ENCODE measurements around the gene IRX4. TPM values are rescaled to one million over a fixed set of nuclear protein-coding genes. Genes with fewer than 3 reads are reported as not detected.

The IRX4 gene
- total and polyA plus RNA-seq, 2 experiments from 2014 or later, result not detected

- 55 to 57% methylated on average over 17 of the region's 18 CpGs for WGBS, 2 experiments (ENCODE audit: low coverage in 1 of 2, low lambda C conversion rate in 2 of 2, missing lambda C conversion rate in 2 of 2)
- Histone ChIP-seq H3K79me2 (ENCODE audit: insufficient read depth) (no peaks in the 10 kb centered on the region), H3F3A (ENCODE audit: insufficient read depth) (no peaks in the 10 kb centered on the region), H3K4me2 (ENCODE audit: unreplicated experiment) (no peak overlapping the region), H4K20me1 (ENCODE audit: insufficient read depth) (no peaks in the 10 kb centered on the region), H3K36me3 (ENCODE audit: low read depth) (no peaks in the 10 kb centered on the region), H3K9ac (no peak overlapping the region), H3K27me3 (replicated peaks; ENCODE audit: insufficient read depth) (no peaks in the 10 kb centered on the region; the same call in 1 of the 2 replicates), H3K4me1 (ENCODE audit: insufficient read depth) (no peaks in the 10 kb centered on the region), H3K9me3 (ENCODE audit: low read depth) (no peaks in the 10 kb centered on the region), H3K9me2 (ENCODE audit: insufficient read depth) (no peaks in the 10 kb centered on the region), H2AFZ (no peak overlapping the region), H3K27ac (no peak overlapping the region), H3K4me3 (no peak overlapping the region)
- DNase-seq, result no peak
- in situ Hi-C loops (cut with MboI), result no loop called here
- TF ChIP-seq EZH2phosphoT487 (IDR thresholded peaks at IDR 0.05; ENCODE audit: insufficient read depth, low read depth), result no peak
- no peak for TF ChIP-seq EZH2 (IDR thresholded peaks at IDR 0.05; ENCODE audit: insufficient read depth, poor library complexity, severe bottlenecking)
These were observed 35.9 kb upstream of the IRX4 start for GRCh38 chr5:1918488-1919208.

GRCh38 chr5:1917830-1918487 lies 35.2 kb upstream of the IRX4 start:
- H3K4me3 ChIP-seq, result no peak overlapping the region
- H3K9me3 ChIP-seq (ENCODE audit: low read depth), result no peaks in the 10 kb centered on the region
- no peaks in the 10 kb centered on the region for H3K79me2 ChIP-seq (ENCODE audit: insufficient read depth)
- H3F3A ChIP-seq (ENCODE audit: insufficient read depth), result no peaks in the 10 kb centered on the region
- no peaks in the 10 kb centered on the region for H3K4me1 ChIP-seq (ENCODE audit: insufficient read depth)
- no peaks in the 10 kb centered on the region for H3K36me3 ChIP-seq (ENCODE audit: low read depth)
- H3K9ac ChIP-seq, result no peak overlapping the region
- no peaks in the 10 kb centered on the region for H4K20me1 ChIP-seq (ENCODE audit: insufficient read depth)
- in situ Hi-C loops (cut with MboI), result no loop called here
- no peaks in the 10 kb centered on the region for H3K9me2 ChIP-seq (ENCODE audit: insufficient read depth)
- TF ChIP-seq EZH2 (IDR thresholded peaks at IDR 0.05; ENCODE audit: insufficient read depth, poor library complexity, severe bottlenecking), result no peak
- TF ChIP-seq EZH2phosphoT487 (IDR thresholded peaks at IDR 0.05; ENCODE audit: insufficient read depth, low read depth), result no peak
- DNase-seq, result no peak
- H2AFZ ChIP-seq, result no peak overlapping the region
- 37 to 42% methylated on average over 13 of the region's 13 CpGs for WGBS, 2 experiments (ENCODE audit: low coverage in 1 of 2, low lambda C conversion rate in 2 of 2, missing lambda C conversion rate in 2 of 2)
- H3K4me2 ChIP-seq (ENCODE audit: unreplicated experiment), result no peak overlapping the region
- H3K27me3 ChIP-seq (replicated peaks; ENCODE audit: insufficient read depth), result no peaks in the 10 kb centered on the region
- H3K27ac ChIP-seq, result no peak overlapping the region

GRCh38 chr5:1916041-1917001 lies 33.6 kb upstream of the IRX4 start:
- no peaks in the 10 kb centered on the region for H3K9me3 ChIP-seq (ENCODE audit: low read depth)
- H3K4me3 ChIP-seq, result no peak overlapping the region
- no peaks in the 10 kb centered on the region for H3K27me3 ChIP-seq (replicated peaks; ENCODE audit: insufficient read depth)
- no peaks in the 10 kb centered on the region for H3K4me1 ChIP-seq (ENCODE audit: insufficient read depth)
- H3K4me2 ChIP-seq (ENCODE audit: unreplicated experiment), result no peak overlapping the region
- no peak overlapping the region for H3K9ac ChIP-seq
- in situ Hi-C loops (cut with MboI), result no loop called here
- H3K36me3 ChIP-seq (ENCODE audit: low read depth), result no peaks in the 10 kb centered on the region
- H3K9me2 ChIP-seq (ENCODE audit: insufficient read depth), result no peaks in the 10 kb centered on the region
- DNase-seq, result no peak
- H2AFZ ChIP-seq, result no peak overlapping the region
- no peaks in the 10 kb centered on the region for H3F3A ChIP-seq (ENCODE audit: insufficient read depth)
- H3K27ac ChIP-seq, result no peak overlapping the region
- no peaks in the 10 kb centered on the region for H3K79me2 ChIP-seq (ENCODE audit: insufficient read depth)
- H4K20me1 ChIP-seq (ENCODE audit: insufficient read depth), result no peaks in the 10 kb centered on the region
- TF ChIP-seq EZH2 (IDR thresholded peaks at IDR 0.05; ENCODE audit: insufficient read depth, poor library complexity, severe bottlenecking) (no peak), EZH2phosphoT487 (IDR thresholded peaks at IDR 0.05; ENCODE audit: insufficient read depth, low read depth) (no peak)
- 56 to 61% methylated on average over 29 to 31 of the region's 34 CpGs for WGBS, 2 experiments (ENCODE audit: low coverage in 1 of 2, low lambda C conversion rate in 2 of 2, missing lambda C conversion rate in 2 of 2)

GRCh38 chr5:1915316-1915715 lies 32.6 kb upstream of the IRX4 start:
- in situ Hi-C loops (cut with MboI), result no loop called here
- no peak overlapping the region for H3K4me2 ChIP-seq (ENCODE audit: unreplicated experiment)
- H2AFZ ChIP-seq, result no peak overlapping the region
- H3K27ac ChIP-seq, result no peak overlapping the region
- no peak overlapping the region for H3K4me3 ChIP-seq
- no peaks in the 10 kb centered on the region for H3F3A ChIP-seq (ENCODE audit: insufficient read depth)
- H3K36me3 ChIP-seq (ENCODE audit: low read depth), result no peaks in the 10 kb centered on the region
- H3K27me3 ChIP-seq (replicated peaks; ENCODE audit: insufficient read depth), result no peaks in the 10 kb centered on the region
- H3K9me2 ChIP-seq (ENCODE audit: insufficient read depth), result no peaks in the 10 kb centered on the region
- DNase-seq, result no peak
- no peak overlapping the region for H3K9ac ChIP-seq
- TF ChIP-seq EZH2phosphoT487 (IDR thresholded peaks at IDR 0.05; ENCODE audit: insufficient read depth, low read depth) (no peak), EZH2 (IDR thresholded peaks at IDR 0.05; ENCODE audit: insufficient read depth, poor library complexity, severe bottlenecking) (no peak)
- no peaks in the 10 kb centered on the region for H3K4me1 ChIP-seq (ENCODE audit: insufficient read depth)
- WGBS, 2 experiments (ENCODE audit: low coverage in 1 of 2, low lambda C conversion rate in 2 of 2, missing lambda C conversion rate in 2 of 2), result 49 to 59% methylated on average over 8 of the region's 8 CpGs
- H3K9me3 ChIP-seq (ENCODE audit: low read depth), result no peaks in the 10 kb centered on the region
- H4K20me1 ChIP-seq (ENCODE audit: insufficient read depth), result no peaks in the 10 kb centered on the region
- H3K79me2 ChIP-seq (ENCODE audit: insufficient read depth), result no peaks in the 10 kb centered on the region

Measured in GM23248 (cell line).